Measurements from ENCODE around the gene PXT1. TPM values are rescaled to one million over a fixed set of nuclear protein-coding genes. Genes with fewer than 3 reads are reported as not detected.

PXT1 gene
- total and polyA plus RNA-seq, 3 donors from 2014 or later = 1.8 to 4.2 (median 3.6) TPM

DNA sequence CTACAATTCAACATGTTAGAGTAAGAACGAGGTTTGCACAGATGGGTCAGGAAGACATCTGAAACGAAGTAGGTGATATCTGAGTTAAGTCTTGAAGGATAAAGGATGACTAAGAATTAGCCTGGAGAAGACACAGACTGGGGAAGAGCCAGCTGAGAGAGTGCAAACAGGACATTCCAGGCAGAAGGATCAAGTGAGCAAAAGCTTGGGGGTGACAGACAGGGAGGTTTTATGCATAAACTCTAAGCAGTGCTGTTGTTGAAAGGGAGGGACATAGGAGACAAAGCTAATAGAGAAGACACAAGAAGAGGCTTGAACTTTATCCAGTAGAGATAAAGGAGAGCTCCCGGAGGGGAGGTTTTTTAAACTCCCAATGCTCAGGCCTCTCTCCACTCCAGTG lies 40.2 kb downstream of the PXT1 start:
- Histone ChIP-seq H3K4me1 (no peaks in the 10 kb centered on the region), H3K27me3 (no peaks in the 10 kb centered on the region), H3K9me3 (no peaks in the 10 kb centered on the region), H3K27ac (no peak overlapping the region), H3K4me3 (no peak overlapping the region), H3K36me3 (ENCODE audit: low read depth, missing control alignments) (no peaks in the 10 kb centered on the region)
- 51 to 67% methylated on average over 3 of the region's 3 CpGs for WGBS, 2 donors
- TF ChIP-seq CTCF (IDR thresholded peaks at IDR 0.05) (no peak), POLR2A (IDR thresholded peaks at IDR 0.05) (no peak)
- DNase-seq = no peak
- intact Hi-C loops (cut with DNase I; ENCODE audit: low total_unique reads) = no loop called here

DNA sequence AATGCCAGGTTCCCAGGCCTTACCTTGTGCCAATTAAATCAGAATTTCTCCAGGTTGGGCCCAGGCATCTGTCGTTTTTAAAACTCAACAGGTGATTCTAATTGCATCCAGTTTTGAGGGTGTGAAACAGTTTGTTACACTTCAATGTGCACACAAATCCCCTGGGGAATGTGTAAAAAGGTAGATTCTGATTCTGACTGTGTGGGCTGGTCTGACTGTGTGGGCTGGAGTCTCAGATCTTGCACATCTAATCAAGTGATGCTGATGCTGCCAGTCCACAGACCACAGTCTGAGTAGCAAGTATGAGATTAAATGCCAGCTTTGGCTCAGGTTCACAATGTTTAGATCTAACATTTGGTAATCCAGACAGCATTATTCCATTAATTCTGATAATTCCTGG lies 42.7 kb downstream of the PXT1 start:
- no peaks in the 10 kb centered on the region for H3K27me3 ChIP-seq
- H3K9me3 ChIP-seq = no peaks in the 10 kb centered on the region
- H3K27ac ChIP-seq = no peak overlapping the region
- WGBS, 2 donors = 69 to 87% methylated on average over 1 of the region's 1 CpG
- no peaks in the 10 kb centered on the region for H3K36me3 ChIP-seq (ENCODE audit: low read depth, missing control alignments)
- TF ChIP-seq POLR2A (IDR thresholded peaks at IDR 0.05) (no peak), CTCF (IDR thresholded peaks at IDR 0.05) (no peak)
- intact Hi-C loops (cut with DNase I; ENCODE audit: low total_unique reads) = no loop called here
- no peaks in the 10 kb centered on the region for H3K4me1 ChIP-seq
- no peak for DNase-seq
- no peak overlapping the region for H3K4me3 ChIP-seq

DNA sequence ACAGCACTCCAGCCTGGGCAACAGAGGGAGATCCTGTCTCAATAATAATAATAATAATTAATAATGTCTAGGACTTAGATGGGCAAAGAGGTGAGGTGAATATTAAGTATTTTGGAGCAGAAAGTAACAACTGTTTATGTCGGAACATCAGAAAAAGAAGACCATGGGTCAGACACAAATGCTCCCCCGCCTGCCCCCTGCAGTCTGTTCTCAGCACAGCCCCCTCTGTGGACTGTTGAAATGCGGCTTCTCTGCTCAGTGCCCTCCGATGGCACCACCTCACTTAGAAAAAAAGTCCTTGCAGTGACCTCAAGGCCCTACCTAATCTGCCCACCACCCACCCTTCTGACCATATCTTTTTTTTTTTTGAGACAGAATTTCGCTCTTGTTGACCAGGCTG lies 50.0 kb downstream of the PXT1 start:
- Histone ChIP-seq H3K4me3 (no peak overlapping the region), H3K27me3 (no peaks in the 10 kb centered on the region), H3K4me1 (no peaks in the 10 kb centered on the region), H3K27ac (no peak overlapping the region), H3K36me3 (ENCODE audit: low read depth, missing control alignments) (no peaks in the 10 kb centered on the region), H3K9me3 (no peaks in the 10 kb centered on the region)
- 85 to 89% methylated on average over 5 of the region's 5 CpGs for WGBS, 2 donors
- no peak for DNase-seq
- no peak for TF ChIP-seq POLR2A (IDR thresholded peaks at IDR 0.05)
- no peak for TF ChIP-seq CTCF (IDR thresholded peaks at IDR 0.05)
- intact Hi-C loops (cut with DNase I; ENCODE audit: low total_unique reads) = no loop called here

- no peaks in the 10 kb centered on the region for H3K9me3 ChIP-seq
- peaks cover 4% of the 10 kb centered on the region for H3K4me1 ChIP-seq
- no peak overlapping the region for H3K4me3 ChIP-seq
- no peak overlapping the region for H3K27ac ChIP-seq
- H3K27me3 ChIP-seq = no peaks in the 10 kb centered on the region
- no peak for DNase-seq
- TF ChIP-seq POLR2A (IDR thresholded peaks at IDR 0.05) = no peak
- no peak for TF ChIP-seq CTCF (IDR thresholded peaks at IDR 0.05)
- H3K36me3 ChIP-seq (ENCODE audit: low read depth, missing control alignments) = no peaks in the 10 kb centered on the region
- intact Hi-C loops (cut with DNase I; ENCODE audit: low total_unique reads) = no loop called here
These were observed 53.3 kb downstream of the PXT1 start for GRCh38 chr6:36389353-36389752.

DNA sequence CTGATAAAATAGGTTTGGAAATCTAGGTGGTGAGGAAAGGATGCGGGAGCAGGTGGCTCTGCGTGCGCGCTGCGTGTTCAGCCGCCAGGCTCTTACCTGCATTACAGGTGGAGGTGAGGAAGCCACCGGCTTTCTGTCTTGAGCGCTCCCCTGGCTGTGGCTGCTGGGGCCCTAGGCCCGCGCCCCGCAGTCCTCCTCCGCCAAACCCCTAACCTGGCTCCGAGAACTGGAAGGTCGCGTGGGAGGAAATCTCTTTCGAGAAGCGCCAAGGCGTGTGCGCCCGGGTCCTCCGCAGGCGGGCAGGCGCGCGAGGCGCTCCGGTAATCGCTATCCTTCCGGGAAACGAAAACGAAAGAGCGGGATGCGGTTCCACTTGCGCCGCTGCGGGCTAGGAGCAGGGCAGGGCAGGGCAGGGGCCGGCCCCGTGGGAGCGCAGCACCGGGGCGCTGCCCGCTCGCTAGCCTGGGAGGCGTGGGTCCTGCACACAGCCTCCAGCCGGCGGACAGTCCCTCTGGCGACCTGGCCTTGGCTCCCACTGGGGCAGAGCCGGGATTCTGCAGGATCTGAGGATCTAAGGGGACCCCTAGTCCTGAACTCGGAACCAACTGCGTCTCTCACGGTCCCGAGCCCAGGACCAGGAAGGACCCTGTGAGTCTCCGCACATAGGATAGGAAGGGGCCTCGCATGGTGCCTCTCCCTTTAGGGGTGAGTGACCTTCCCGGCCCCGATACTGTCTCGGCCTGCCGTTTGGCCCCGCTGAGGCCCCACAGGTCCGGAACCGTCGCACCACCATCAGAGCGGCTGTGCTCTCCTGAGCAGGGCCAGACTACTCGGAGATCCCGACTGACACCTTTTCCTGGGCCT lies 55.0 kb downstream of the PXT1 start, which contains the start of gene ETV7:
TSS of gene ETV7 (minus strand) at position 230 of the 864 bp plus-strand sequence. CDS start at position 102, 128 bp downstream.
- Histone ChIP-seq H3K9me3 (no peaks in the 10 kb centered on the region), H3K27ac (no peak within 1 kb of the TSS), H3K4me1 (peaks cover 4% of the 10 kb centered on the region), H3K27me3 (no peaks in the 10 kb centered on the region), H3K4me3 (peak within 1 kb of the TSS; percentile 24 to 58), H3K36me3 (ENCODE audit: low read depth, missing control alignments) (no peaks in the 10 kb centered on the region)
- WGBS, 2 donors = 8 to 15% methylated on average over 12 to 61 of the region's 65 CpGs
- peak; percentile 24 for DNase-seq
- TF ChIP-seq POLR2A (IDR thresholded peaks at IDR 0.05) (no peak), CTCF (IDR thresholded peaks at IDR 0.05) (no peak)
- intact Hi-C loops (cut with DNase I; ENCODE audit: low total_unique reads) = no loop called here

All from testis (tissue), 3 donors.